Spleen (tissue), 11 donors: ENCODE measurements around the gene ANO1. TPM values are rescaled to one million over a fixed set of nuclear protein-coding genes. Genes with fewer than 3 reads are reported as not detected.

Experiments
- DNase-seq: peaks from one replicate; pipeline ENCODE4 v3.0.0-alpha.2; 2020
- H3K27ac ChIP-seq, 8 donors: fragments of 200-600 bp; sonication (generic) in 7 of 8; 1 replicate in 4 of 8; 2 replicates in 4 of 8; pipeline versions ENCODE4 v1.5.0 to v1.8.0; 2016 to 2021; ENCODE audit warnings: inconsistent platforms in 4 of 8, mild to moderate bottlenecking in 4 of 8, moderate library complexity in 1 of 8
- H3K27me3 ChIP-seq, 7 donors: fragments of 200-600 bp; sonication (generic) in 6 of 7; replicated peaks in 1 of 7; 1 replicate in 4 of 7; 2 replicates in 3 of 7; pipeline versions ENCODE4 v1.5.0 to v1.8.0; 2016 to 2021; ENCODE audit warnings: inconsistent platforms in 3 of 7, mild to moderate bottlenecking in 1 of 7
- H3K36me3 ChIP-seq, 6 donors: fragments of 200-600 bp; sonication (generic) in 5 of 6; 1 replicate in 4 of 6; 2 replicates in 2 of 6; pipeline versions ENCODE4 v1.5.0 to v1.8.0; 2016 to 2021; ENCODE audit warnings: inconsistent platforms in 2 of 6
- H3K4me1 ChIP-seq, 6 donors: fragments of 200-600 bp; sonication (generic) in 5 of 6; 1 replicate in 3 of 6; 2 replicates in 3 of 6; pipeline versions ENCODE4 v1.5.0 to v1.8.0; 2016 to 2021; ENCODE audit warnings: inconsistent platforms in 3 of 6
- H3K4me3 ChIP-seq, 8 donors: fragments of 200-600 bp; sonication (generic) in 7 of 8; 1 replicate in 4 of 8; 2 replicates in 4 of 8; pipeline versions ENCODE4 v1.5.0 to v1.8.0; 2016 to 2021; ENCODE audit warnings: inconsistent platforms in 4 of 8, mild to moderate bottlenecking in 4 of 8, moderate library complexity in 2 of 8
- H3K9me3 ChIP-seq, 8 donors: fragments of 200-600 bp; sonication (generic) in 7 of 8; 1 replicate in 4 of 8; 2 replicates in 4 of 8; pipeline versions ENCODE4 v1.5.0 to v1.8.0; 2016 to 2021; ENCODE audit warnings: inconsistent platforms in 4 of 8
- POLR2A ChIP-seq, 3 donors: fragments of 450-650 bp; IDR thresholded peaks; one replicate each; pipeline ENCODE4 v1.5.1; 2017; ENCODE audit warnings: antibody characterized with exemption in 3 of 3, mild to moderate bottlenecking in 1 of 3
- POLR2AphosphoS5 ChIP-seq, 3 donors: sonication (generic); formaldehyde crosslinking; IDR thresholded peaks; one replicate each; pipeline ENCODE4 v1.5.1; 2017; ENCODE audit warnings: antibody characterized with exemption in 3 of 3
- WGBS, 5 donors: extraction: QIAGEN DNeasy Blood & Tissue Kit in 3 of 5; methylation state at CpG; one replicate each; pipeline versions ENCODE4 v1.1.5 to v1.1.7; 2013 to 2018; 5-methylcytosine and 5-hydroxymethylcytosine counted together
- intact Hi-C: fragments of 100-400 bp; cut with DNase I; formaldehyde crosslinking; loops from one replicate; pipeline ENCODE4 v1.15.0; 2023; ENCODE audit warnings: low total_unique reads
- polyA plus RNA-seq, 3 donors: library from polyadenylated mRNA; stranded (reverse); fragments of 200-250 nt; gene quantifications; one replicate each; pipeline ENCODE4 v1.2.1, GENCODE V29; 2013
- total RNA-seq, 7 donors: library from RNA; depleted of rRNA in 3 of 7; stranded (reverse); fragments of >200 nt in 3 of 7; fragmentation: NEBNext Ultra II Directional in 4 of 7; extraction: Animal tissue kit (Norgen Biotek cat#: 25700) in 4 of 7; gene quantifications; one replicate each; pipeline versions ENCODE4 v1.1.0 to v1.2.1, GENCODE V29; 2016 to 2021
- TF ChIP-seq, protein P1 (sequence below), 11 experiments: fragments of 200-600 bp in 7 of 11; fragments of 450-650 bp in 4 of 11; sonication (generic) in 4 of 11; IDR thresholded peaks in 8 of 11; conservative IDR thresholded peaks in 3 of 11; 1 replicate in 7 of 11; 2 replicates in 4 of 11; pipeline versions ENCODE4 v1.4.0 to v1.8.0; 2016 to 2021; ENCODE audit warnings: antibody characterized with exemption in 11 of 11, inconsistent platforms in 4 of 11, mild to moderate bottlenecking in 1 of 11
- donor health status: healthy with polysubstance abuse.
- donor health status: DM: no; HTN: no; CAD: no; lungs with moderate emphysema.
- donor health status: DM: no; HTN: no; CAD: no.
- donor health status: Bipolar disorder and iron deficiency.
- donor health status: healthy.
- donor health status: DM: no; HTN: no; CAD: no.
- donor health status: DM: yes; HTN: yes; CAD: no.

ANO1 gene
- total and polyA plus RNA-seq, 10 donors, result 0.22 to 1.2 (median 0.62) TPM

DNA sequence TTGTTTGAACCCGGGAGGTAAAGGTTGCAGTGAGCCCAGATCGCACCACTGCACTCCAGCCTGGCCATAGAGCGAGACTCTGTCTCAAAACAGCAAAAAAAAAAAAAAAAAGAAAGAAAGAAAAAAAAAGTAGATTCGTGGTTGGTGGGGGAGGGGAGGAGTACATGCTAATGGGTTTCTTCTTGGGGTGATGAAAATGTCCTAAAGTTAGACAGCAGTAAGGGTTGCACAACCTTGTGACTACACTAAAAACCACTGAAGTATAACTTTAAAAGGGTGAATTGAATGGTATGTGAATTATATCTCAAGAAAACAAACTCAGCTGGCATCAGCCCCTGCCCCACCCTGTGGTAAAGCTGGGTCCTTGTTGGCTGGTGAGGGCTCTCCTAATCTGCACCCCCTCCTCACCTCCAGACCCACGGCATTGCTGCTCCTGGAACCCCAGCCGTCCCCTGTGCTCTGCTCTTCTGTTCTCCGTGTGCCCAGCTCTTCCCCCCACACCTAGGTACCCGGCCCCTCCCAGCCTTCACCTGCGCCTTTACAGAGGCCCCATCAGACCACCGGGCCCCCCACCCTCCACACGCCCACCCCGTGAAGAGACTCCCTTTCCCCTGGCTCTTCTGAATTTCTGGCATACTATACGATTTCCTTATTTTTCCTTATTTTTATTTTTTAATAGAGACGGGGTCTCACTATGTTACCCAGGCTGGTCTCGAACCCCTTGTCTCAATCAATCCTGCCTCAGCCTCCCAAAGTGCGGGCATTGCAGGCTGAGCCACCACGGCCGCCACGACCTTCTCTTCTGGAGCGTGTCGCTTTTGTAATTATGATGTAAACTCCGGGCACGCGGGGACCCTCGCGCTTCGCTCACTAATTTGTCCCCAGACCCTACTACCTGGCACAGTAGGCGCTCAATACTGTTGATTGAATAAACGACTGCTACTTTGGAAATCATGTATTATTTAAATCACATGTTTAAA lies 124.1 kb downstream of the ANO1 start:
- H3K4me1 ChIP-seq, result peaks cover 20 to 49% (median 37%) of the 10 kb centered on the region in 6 donors
- intact Hi-C loops, result no loop called here
- TF ChIP-seq POLR2A (IDR thresholded peaks at IDR 0.05) (no peak), POLR2AphosphoS5 (IDR thresholded peaks at IDR 0.05) (no peak)
- TF ChIP-seq, protein P1, sequence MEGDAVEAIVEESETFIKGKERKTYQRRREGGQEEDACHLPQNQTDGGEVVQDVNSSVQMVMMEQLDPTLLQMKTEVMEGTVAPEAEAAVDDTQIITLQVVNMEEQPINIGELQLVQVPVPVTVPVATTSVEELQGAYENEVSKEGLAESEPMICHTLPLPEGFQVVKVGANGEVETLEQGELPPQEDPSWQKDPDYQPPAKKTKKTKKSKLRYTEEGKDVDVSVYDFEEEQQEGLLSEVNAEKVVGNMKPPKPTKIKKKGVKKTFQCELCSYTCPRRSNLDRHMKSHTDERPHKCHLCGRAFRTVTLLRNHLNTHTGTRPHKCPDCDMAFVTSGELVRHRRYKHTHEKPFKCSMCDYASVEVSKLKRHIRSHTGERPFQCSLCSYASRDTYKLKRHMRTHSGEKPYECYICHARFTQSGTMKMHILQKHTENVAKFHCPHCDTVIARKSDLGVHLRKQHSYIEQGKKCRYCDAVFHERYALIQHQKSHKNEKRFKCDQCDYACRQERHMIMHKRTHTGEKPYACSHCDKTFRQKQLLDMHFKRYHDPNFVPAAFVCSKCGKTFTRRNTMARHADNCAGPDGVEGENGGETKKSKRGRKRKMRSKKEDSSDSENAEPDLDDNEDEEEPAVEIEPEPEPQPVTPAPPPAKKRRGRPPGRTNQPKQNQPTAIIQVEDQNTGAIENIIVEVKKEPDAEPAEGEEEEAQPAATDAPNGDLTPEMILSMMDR (IDR thresholded peaks at IDR 0.05 in 8 of 11, conservative IDR thresholded peaks at IDR 0.05 in 3 of 11), result no peak
- H3K4me3 ChIP-seq, result peak overlapping the region; percentile 87 to 100 (median 97)
- H3K36me3 ChIP-seq, result peaks cover 0 to 26% (median 18%) of the 10 kb centered on the region in 6 donors
- WGBS, 5 donors, result 70 to 76% (median 71%) methylated on average over 29 of the region's 29 CpGs
- peak; percentile 82 for DNase-seq
- no peaks in the 10 kb centered on the region for H3K27me3 ChIP-seq
- H3K27ac ChIP-seq, result peak overlapping the region; percentile 94 to 99 (median 98)
- no peaks in the 10 kb centered on the region for H3K9me3 ChIP-seq

DNA sequence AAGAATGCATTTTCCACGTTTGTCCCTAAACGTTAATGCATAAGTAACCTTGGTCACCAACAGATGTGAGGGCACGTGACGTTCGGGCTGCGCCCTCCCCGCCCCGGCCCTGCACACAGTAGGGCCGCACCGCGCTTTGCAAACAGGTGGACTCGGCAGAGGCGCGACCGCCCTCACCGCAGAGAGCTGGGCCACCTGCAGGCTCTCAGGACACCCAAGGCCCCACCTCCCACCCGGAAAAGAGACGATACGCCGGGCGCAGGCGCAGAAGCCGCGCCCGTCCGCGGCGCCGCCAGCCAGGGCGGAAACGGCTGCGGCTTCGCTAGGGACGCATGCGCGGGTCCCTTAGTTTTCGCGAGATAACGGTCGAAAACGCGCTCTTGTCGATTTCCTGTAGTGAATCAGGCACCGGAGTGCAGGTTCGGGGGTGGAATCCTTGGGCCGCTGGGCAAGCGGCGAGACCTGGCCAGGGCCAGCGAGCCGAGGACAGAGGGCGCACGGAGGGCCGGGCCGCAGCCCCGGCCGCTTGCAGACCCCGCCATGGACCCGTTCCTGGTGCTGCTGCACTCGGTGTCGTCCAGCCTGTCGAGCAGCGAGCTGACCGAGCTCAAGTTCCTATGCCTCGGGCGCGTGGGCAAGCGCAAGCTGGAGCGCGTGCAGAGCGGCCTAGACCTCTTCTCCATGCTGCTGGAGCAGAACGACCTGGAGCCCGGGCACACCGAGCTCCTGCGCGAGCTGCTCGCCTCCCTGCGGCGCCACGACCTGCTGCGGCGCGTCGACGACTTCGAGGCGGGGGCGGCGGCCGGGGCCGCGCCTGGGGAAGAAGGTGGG lies 125.0 kb downstream of the ANO1 start, which contains the start of gene FADD:
FADD (plus strand) TSS at position 377 of the 831 bp plus-strand sequence; CDS start at position 541, 164 bp downstream.
- peaks cover 20 to 59% (median 45%) of the 10 kb centered on the region in 6 donors for H3K4me1 ChIP-seq
- DNase-seq, result peak; percentile 98
- intact Hi-C loops, result no loop called here
- WGBS, 5 donors, result 0 to 1% (median 0%) methylated on average over 66 to 91 of the region's 91 CpGs
- peak; percentile 90 to 94 (median 93) for TF ChIP-seq POLR2AphosphoS5 (IDR thresholded peaks at IDR 0.05)
- TF ChIP-seq POLR2A (IDR thresholded peaks at IDR 0.05), result peak in 1 of 3 donors; percentile 11
- TF ChIP-seq, protein P1 (IDR thresholded peaks at IDR 0.05 in 8 of 11, conservative IDR thresholded peaks at IDR 0.05 in 3 of 11), result peak in 1 of 11 experiments; percentile 28
- H3K27me3 ChIP-seq, result no peaks in the 10 kb centered on the region
- H3K27ac ChIP-seq, result peak within 1 kb of the TSS; percentile 94 to 99 (median 98)
- peak within 1 kb of the TSS; percentile 87 to 100 (median 97) for H3K4me3 ChIP-seq
- no peaks in the 10 kb centered on the region for H3K9me3 ChIP-seq
- H3K36me3 ChIP-seq, result peaks cover 0 to 36% (median 27%) of the 10 kb centered on the region in 6 donors

DNA sequence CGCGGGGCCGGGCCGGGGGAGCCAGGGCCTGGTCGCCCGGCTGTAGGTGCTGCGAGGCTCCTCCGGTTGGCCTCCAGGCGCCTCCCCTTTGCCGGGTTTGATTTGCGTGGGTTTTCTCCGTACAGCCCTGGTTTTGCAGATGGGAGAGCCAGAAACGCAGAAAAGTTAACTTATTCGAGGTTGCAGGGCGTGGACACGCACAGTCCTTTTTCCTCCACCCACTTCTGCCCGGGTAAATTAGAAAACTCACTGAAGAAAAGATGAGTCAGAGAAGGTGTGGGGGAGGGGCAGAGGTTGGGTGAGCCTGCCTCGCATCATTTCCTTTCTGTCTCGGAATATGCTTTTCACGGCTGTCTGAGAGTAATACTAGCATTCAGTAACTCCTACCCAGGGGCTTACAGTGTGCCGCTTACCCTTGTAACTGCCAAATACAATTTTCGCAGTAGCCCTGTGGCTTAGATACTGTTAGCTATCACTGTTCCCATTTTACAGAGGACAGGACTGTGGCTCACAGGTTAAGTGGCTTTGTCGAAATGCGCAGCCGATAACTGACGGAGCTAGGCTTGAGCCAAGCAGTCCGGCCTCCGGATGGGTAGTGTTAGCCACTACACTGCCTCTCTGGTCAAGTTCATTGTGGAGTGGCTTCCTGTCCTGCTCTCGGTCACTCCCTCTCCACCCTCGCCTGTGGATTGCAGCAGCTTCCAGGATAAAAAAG lies 125.8 kb downstream of the ANO1 start:
- H3K36me3 ChIP-seq, result peaks cover 0 to 43% (median 35%) of the 10 kb centered on the region in 6 donors
- H3K9me3 ChIP-seq, result no peaks in the 10 kb centered on the region
- TF ChIP-seq, protein P1 (IDR thresholded peaks at IDR 0.05 in 8 of 11, conservative IDR thresholded peaks at IDR 0.05 in 3 of 11), result no peak
- TF ChIP-seq POLR2AphosphoS5 (IDR thresholded peaks at IDR 0.05) (peak in 2 of 3 donors; percentile 73 to 82), POLR2A (IDR thresholded peaks at IDR 0.05) (peak in 1 of 3 donors; percentile 37)
- H3K4me3 ChIP-seq, result peak overlapping the region; percentile 87 to 100 (median 97)
- intact Hi-C loops, result no loop called here
- peaks cover 20 to 64% (median 48%) of the 10 kb centered on the region in 6 donors for H3K4me1 ChIP-seq
- H3K27me3 ChIP-seq, result no peaks in the 10 kb centered on the region
- peak; percentile 85 for DNase-seq
- WGBS, 5 donors, result 4 to 10% (median 6%) methylated on average over 21 to 30 of the region's 30 CpGs
- peak overlapping the region; percentile 94 to 99 (median 98) for H3K27ac ChIP-seq
